Upper lobe of left lung (tissue), 4 donors: ENCODE results near the gene ARFGEF3.

ENCODE experiments used
- POLR2A ChIP-seq, 4 donors: fragments of 450-650 bp; IDR thresholded peaks; one replicate each; pipeline ENCODE4 v1.5.1; 2016 to 2017; ENCODE audit warnings: antibody characterized with exemption in 4 of 4, mild to moderate bottlenecking in 2 of 4
- TF ChIP-seq, protein P1 (sequence below), 6 experiments: fragments of 450-650 bp in 4 of 6; fragments of 200-600 bp in 2 of 6; sonication (generic) in 2 of 6; IDR thresholded peaks; one replicate each; pipeline ENCODE4 v1.5.1; 2016 to 2019; ENCODE audit warnings: antibody characterized with exemption in 6 of 6

GRCh38 chr6:138226700-138227315 is 65.1 kb downstream of the ARFGEF3 start:
- TF ChIP-seq POLR2A (IDR thresholded peaks at IDR 0.05) = no peak
- TF ChIP-seq, protein P1, sequence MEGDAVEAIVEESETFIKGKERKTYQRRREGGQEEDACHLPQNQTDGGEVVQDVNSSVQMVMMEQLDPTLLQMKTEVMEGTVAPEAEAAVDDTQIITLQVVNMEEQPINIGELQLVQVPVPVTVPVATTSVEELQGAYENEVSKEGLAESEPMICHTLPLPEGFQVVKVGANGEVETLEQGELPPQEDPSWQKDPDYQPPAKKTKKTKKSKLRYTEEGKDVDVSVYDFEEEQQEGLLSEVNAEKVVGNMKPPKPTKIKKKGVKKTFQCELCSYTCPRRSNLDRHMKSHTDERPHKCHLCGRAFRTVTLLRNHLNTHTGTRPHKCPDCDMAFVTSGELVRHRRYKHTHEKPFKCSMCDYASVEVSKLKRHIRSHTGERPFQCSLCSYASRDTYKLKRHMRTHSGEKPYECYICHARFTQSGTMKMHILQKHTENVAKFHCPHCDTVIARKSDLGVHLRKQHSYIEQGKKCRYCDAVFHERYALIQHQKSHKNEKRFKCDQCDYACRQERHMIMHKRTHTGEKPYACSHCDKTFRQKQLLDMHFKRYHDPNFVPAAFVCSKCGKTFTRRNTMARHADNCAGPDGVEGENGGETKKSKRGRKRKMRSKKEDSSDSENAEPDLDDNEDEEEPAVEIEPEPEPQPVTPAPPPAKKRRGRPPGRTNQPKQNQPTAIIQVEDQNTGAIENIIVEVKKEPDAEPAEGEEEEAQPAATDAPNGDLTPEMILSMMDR (IDR thresholded peaks at IDR 0.05) = no peak
